Occipital lobe (tissue), 2 donors: ENCODE measurements around the gene DOLK. TPM values are rescaled to one million over a fixed set of nuclear protein-coding genes. Genes with fewer than 3 reads are reported as not detected.
"Not testable (repeated sequence)": the region's sequence is repeated elsewhere in the genome, so short reads cannot be mapped to it uniquely, and the experiment has no call there.

Source experiments
- DNase-seq: peaks from one replicate; lab custom pipeline; 2025; lab: John Stamatoyannopoulos, UW
- total RNA-seq: library from RNA; depleted of rRNA; stranded (reverse); fragments of >200 nt; gene quantifications from one replicate; pipeline ENCODE4 v1.2.3, GENCODE V29; 2014

Gene DOLK
- 14.7 TPM for total RNA-seq

DNA sequence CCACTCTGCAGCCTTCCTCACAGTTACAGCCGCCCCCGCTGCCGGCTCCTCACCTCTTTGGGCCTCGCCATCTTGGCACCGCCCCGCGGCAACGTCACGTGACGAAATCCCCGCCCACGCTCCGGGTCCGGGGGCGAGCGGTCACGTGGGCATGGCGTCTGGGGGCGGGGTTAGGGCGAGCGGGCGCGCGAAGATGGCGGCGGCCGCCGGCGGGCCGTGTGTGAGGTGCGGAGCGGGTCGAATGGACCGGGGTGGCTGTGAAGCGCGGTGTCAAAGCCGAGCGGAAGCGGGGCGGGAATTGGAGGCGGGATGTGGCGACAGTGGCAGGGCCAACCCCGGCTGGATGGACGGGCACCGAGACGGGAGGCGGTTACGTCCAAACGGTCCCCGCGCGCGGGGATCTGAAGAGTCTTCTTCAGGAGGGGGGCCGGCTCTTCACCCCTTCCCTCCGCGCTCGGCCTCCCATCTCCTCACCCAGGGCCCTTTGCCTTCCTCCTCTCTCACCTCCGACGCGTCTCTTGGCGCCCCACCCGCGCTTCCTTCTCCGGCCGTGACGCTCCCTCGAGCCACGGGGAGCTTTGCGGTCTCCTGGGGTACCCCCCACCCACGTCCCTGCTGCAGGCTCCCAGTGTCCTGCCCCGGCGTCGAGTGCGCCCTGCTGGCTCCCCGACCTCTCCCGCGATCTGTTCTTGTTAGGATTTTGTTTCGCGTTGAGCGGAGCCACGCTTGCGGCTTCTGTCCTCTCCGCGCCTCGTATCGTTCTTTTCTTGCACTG lies at the start of gene DOLK, which contains the start of gene NUP188:
TSS of gene DOLK (minus strand) at position 77 of the 775 bp plus-strand sequence. CDS start 300 bp downstream, outside the sequence.
TSS of gene NUP188 (plus strand) at position 173 of the 775 bp plus-strand sequence. CDS start at position 194, 21 bp downstream.
- DNase-seq: peak; percentile 94

DNA sequence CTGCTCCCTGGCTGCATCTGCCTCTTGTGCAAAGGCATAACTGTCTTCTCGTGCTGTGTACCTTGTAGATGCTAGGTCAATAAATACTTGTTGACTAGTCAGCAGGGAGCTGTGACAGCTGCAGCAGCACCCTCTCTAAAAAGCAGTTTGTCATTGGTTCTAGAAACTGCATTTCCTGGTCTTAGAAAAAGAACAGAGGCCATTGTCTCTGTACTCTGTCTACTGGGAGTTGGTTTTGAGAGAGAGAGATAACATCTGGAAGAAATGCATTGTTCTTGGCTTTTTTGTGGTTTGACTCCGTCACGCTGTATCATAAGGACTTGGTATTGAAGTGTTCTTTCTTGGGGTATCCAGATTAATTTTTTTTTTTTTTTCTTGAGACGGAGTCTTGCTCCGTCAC lies 48.4 kb upstream of the DOLK start:
- DNase-seq: no peak

DNA sequence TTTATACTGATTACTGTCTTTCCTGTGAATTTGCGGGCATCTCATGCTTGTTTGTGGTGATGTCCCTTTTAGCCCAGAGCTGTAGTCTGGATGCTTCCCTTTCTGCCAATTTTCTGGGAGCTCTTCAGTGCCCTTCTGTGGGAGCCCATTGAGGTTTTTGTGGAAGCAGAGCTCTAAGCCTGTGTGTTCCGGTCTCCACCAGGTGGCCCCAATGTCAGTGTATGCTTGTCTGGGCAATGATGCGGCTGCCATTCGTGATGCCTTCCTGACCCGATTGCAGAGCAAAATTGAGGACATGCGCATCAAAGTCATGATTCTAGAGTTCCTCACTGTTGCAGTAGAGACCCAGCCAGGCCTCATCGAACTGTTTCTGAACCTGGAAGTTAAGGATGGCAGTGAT lies 45.6 kb upstream of the DOLK start:
- peak; percentile 24 for DNase-seq

DNA sequence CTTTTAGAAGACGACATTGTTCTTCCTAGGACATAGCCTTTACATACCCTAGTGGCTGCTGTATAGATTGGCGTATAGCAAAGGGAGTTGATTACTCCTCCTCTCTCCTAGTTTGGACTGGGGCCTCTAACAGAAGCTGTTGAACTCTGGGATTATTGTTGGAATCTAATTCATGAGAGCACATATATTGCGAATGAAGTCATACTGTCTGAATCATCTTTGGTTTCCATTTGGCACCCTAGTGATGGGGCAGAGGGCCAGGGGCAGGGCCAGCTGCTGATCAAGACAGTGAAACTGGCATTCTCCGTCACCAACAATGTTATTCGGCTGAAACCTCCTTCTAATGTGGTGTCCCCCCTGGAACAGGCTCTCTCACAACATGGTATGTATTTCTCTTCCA lies 40.4 kb upstream of the DOLK start:
- no peak for DNase-seq

DNA sequence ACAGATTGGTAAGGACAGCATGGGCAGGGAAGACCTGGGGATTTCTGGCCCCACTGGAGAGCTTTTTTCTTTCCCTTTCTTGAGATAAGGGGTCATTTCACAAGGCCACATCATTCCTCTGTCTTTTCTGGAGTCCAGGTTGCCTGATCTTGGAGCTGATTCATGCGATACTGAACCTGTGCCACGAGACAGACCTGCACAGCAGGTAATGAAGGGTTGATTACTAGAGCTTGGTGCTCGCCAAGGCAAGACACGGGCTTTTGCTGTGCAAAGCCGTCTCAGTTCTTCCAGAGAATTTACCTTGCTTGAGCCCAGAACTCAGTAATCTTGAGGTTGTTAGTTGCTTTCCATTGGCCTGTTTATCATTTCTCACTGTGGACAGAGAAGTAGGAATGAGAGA lies 39.3 kb upstream of the DOLK start:
- DNase-seq: no peak

DNA sequence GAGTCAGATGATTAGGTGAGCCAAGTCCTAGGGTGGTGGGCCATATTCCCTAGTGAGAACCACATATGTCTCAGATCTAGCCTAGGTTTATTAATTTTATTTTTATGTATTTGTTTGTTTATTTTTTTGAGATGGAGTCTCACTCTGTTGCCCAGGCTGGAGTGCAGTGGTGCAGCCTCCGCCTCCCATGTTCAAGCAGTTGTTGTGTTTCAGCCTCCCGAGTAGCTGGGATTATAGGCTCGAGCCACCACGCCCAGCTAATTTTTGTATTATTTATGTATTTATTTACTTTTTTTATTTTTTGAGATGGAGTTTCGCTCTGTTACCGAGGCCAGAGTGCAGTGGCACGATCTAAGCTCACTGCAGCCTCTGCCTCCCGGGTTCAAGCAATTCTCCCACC lies 36.1 kb upstream of the DOLK start:
- no peak for DNase-seq

DNA sequence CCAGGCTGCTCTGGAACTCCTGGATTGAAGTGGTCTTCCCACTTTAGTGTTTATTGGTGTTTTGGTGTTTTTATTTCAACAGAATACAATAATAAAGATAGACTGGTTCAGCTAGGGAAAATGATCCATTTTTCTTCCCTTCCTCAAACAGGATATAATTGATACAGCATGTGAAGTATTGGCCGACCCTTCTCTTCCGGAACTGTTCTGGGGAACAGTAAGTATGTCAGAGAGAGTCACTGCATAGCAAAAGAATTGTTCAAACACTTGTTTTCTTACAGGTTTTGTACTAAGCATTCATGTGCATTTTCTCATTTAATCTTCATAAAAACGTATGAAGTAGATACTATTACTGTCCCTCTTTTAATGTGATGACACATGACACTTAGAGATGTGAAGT lies 31.7 kb upstream of the DOLK start:
- no peak for DNase-seq

DNA sequence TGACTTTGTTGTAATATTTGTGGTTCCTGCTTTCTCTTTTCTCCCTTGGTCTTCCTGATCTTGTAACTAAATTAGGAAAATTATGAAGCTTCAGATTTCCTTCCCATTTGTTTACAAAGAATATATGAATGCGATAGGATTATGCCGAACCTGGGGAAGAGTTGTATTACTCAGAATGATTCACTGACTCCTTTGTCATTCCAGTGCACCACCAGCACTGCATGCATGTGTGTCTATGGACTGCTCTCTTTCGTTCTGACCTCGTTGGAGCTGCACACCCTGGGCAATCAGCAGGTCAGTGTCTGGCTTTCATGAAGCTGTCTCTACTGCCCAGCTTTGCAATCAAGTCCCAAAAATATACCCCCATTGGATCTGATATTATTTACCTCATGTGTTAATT lies 25.6 kb upstream of the DOLK start:
- DNase-seq: no peak

DNA sequence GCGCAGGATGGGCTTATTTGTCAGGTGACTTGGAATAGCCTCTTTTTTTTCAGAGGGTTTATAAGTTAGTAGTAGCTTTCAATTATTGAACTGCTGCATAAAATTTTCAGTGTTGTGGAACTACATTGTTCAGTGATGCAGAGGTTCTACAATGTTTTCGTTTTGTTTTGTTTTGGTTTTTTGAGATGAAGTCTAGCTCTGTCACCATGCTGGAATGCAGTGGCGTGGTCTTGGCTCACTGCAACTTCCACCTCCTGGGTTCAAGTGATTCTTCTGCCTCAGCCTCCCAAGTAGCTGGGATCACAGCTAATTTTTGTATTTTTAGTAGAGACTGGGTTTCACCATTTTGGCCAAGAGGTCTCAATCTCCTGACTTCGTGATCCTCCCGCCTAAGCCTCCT lies 22.1 kb upstream of the DOLK start:
- DNase-seq: no peak

DNA sequence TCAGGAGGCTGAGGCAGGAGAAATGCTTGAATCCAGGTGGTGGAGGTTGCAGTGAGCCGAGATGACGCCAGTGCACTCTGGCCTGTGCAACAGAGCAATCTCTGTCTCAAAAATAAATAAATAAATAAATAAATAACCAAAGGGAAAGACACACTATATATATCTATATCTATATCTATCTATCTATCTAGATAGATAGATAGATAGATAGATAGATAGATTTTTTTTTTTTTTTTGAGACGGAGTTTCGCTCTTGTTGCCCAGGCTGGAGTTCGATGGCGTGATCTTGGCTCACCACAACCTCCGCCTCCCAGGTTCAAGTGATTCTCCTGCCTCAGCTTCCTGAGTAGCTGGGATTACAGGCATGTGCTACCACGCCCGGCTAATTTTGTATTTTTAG lies 14.0 kb upstream of the DOLK start:
- not testable (repeated sequence) for DNase-seq

DNA sequence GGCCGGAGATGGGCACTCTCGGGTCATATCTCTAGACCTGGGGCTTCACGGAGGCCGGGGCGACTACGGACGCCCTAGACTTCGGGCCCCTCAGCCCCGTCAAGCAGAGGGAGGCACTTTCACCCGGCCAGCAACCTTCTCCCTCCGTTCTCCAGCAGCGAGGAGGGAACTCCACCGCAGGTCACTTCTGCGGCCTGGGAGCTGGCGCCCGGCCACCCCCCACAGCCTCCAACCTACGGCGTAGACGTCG lies 201 bp downstream of the DOLK start:
- DNase-seq: no peak

DNA sequence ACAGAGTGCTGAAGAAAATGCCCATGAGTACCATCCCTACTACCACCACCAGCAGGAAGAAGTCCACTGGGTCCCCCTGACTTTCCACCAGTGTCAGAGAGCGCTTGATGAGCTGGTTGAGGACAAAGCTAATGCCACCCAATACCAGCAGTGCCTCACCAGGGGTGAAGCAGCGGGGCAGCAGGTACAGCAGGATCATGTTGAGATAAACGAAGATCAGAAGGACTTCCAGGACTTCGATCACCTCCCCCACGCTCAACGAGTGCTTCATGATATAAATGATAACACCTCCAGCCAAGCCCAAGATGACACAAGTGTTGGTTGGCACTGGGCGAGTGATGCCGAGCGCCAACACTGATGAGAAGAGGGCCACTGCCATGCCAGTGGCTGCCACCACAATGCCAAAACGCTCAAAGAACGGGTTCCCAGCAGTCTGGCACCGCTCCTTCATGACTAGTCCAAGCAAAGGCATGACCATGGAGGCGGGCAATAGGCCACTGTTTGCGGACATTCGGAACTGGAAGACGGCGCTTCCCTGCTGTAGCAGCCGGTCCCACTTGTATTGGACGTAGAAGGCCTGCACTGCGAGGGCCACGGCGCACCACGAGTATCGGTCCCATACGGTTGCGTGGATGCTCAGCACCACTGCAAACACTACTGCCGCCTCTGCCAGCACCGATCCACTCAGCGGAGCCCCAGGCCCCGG lies 679 bp downstream of the DOLK start:
- peak; percentile 59 for DNase-seq

DNA sequence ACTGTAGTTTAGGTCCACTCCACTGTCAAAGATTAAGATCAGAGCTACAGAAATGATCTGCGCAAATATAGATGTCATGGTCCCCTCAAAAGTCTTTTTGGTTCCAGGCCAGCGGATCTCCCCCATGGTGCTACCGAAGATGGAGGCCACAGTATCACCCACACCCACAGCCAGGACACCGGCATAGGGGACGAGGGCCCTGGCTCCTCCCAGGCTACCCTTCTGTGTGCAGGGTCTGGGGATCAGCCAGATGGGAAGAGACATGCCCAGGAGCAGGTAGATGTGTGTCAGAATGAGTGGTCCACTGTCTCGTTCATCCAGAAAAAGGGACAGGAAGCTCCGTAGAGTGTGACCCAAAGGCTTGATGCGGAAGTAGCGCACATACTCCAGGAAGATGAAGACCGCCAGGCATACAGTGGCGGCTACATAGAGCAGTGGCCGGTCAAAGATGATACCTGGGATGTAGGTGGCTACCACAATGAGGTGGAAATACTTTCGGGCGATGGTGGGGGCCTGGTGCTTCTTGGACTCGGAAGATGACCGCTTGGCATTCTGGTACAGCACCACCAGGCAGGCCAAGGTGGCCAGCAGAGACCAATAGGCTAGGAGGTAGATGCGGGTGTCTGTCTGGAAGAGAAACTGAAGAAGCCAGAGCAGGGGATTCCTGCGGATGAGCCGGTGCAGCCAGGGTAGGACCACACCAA lies 1.5 kb downstream of the DOLK start:
- DNase-seq: no peak

DNA sequence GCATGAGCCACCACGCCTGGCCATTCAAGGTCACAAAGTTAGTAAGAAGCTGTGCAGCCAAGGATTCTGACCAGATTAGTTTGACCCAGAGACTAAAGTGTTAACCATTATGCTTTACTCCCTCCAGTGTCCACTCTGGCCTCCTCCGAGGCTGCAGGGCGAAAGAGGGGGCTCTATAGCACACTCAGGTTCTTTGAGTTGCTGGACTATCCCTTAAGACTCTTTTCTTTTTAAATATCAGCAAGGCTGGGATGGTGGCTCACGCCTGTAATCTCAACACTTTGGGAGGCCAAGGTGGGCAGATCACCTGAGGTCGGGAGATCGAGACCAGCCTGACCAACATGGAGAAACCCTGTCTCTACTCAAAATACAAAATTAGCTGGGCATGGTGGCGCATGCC lies 2.4 kb downstream of the DOLK start:
- not testable (repeated sequence) for DNase-seq

DNA sequence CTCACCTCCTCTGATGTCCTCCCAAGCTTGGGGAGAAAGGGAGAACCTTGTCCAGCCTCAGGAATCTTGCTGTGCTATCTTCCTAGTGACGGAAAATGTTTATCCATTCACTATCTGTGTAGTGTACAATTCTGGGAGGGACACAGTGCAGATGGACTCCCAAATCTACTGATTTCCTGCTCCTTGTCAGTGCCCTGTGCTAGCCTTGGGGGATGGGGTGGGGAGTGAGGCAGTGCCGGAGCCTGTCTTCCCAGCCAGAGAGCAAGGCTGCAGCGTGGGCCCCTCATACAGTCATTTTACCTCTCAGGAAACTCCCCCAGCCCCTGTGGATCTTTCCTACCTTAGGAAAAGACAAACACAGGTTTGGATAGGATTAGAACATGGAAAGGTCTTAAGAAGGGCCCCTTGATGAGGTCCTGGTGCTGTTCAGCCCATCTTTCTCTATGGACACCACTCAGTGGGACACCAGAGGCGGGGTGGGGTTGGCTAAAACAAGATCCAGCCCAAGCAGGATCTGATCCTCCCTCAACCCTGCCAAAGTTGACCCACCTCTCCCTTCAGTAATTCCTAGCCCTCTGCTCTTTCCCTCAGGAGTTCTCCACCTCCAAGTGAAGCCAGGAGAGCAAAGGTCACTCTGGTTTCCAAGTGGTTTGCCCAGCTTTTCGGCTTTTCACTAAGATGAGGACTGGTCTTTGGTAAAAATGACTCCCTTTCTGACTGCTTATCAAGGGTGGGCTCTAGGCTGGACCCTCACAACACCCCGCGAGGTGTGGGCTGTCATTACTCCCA lies 3.4 kb downstream of the DOLK start:
- no peak for DNase-seq

DNA sequence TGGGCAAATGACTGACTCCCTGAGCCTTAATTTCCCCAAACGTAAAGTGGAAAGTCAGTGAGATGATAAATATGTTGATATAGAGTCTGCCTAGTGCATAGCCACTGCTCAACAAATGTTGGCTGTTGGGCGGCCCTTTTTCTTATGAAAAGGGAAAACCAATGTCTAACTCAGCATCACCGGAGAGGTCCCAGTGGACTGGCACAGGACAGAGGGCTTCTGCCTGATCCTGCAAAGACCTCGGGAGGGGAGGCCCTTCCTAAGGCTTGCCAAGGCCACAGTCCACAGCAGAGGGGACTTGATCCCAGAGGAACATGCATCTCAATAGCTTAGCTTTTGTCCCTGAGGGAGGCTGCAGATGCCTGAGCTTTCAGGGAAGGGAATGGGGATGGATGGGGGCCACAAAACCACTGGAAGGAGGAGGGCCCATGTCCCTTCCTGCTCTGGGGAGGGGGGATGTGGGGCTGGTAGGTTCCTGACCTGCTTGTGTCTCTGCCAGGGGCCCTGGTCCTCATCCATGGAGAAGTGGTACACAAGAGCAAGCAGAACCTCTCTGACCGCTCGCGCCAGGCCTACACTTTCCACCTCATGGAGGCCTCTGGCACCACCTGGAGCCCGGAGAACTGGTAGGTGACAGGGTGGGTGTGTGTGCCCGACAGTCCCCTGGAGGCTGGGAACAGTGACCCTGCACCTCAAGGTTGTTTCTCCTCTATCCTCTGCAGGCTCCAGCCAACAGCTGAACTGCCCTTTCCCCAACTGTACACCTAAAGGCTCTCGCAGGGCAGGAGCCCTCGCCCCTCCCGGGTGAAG lies 6.3 kb downstream of the DOLK start:
- DNase-seq: no peak

DNA sequence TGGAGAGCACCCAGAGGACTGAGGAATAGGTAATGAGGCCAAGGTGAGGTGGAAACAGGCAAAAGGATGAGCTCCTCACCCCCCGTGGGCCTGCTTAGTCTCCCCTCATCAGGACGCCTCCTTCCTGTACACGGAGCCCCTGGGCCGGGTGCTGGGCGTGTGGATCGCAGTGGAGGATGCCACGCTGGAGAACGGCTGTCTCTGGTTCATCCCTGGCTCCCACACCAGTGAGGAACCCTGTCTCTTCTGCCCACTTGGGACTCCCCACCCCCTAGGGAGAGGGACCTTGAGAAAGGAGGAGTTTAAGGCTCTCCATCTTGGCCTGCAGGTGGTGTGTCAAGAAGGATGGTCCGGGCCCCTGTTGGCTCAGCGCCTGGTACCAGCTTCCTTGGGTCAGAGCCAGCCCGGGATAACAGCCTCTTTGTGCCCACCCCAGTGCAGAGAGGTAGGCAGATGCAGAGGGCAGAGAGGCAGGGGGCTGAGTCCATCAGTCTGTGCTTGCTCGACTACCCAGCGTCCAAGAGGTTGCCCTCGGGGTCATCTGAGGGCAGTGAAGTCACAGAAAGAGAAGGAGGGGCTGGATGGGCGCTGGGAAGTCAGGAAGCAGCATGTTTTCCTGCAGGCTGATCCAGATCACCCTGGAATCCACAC lies 7.0 kb downstream of the DOLK start:
- DNase-seq: no peak

DNA sequence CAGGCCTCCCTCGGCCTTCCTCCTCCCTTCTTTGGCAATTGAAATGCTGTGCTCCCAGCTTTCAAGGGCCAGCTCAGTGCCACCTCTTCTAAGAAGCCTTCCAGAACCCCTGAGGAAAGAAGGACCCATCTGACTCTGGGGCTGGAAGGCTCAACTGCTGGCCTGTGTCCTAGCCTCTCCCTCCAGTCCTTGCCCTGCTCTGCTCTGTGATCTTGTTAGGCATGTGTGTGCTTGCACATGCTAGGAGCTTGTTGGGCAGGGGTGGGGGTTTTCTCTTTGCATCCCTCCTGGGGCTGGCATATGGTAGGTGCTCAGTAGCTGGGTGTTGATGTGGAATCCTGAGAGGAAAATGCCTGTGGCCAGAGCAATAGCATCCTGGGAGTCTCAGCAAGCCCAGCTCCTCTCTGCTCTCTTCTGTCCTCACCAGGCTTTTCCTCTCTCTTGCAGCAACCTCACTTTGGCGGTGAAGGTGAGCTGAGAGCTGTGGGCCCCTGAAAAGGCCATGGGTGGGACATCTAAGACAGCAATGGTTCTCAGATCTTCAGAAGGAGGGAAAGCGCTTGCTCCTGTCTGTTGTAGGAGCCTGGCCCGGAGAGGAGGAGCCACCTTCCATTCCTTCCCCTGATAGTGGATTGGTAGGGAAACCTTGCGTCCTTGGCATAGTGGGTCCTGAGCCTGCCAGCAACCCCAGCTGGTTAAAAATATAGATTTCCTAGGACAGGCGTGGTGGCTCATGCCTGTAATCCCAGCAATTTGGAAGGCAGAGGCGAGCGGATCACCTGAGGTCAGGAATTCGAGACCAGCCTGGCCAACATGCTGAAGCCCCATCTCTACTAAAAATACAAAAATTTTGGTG lies 9.9 kb downstream of the DOLK start:
- no peak for DNase-seq

DNA sequence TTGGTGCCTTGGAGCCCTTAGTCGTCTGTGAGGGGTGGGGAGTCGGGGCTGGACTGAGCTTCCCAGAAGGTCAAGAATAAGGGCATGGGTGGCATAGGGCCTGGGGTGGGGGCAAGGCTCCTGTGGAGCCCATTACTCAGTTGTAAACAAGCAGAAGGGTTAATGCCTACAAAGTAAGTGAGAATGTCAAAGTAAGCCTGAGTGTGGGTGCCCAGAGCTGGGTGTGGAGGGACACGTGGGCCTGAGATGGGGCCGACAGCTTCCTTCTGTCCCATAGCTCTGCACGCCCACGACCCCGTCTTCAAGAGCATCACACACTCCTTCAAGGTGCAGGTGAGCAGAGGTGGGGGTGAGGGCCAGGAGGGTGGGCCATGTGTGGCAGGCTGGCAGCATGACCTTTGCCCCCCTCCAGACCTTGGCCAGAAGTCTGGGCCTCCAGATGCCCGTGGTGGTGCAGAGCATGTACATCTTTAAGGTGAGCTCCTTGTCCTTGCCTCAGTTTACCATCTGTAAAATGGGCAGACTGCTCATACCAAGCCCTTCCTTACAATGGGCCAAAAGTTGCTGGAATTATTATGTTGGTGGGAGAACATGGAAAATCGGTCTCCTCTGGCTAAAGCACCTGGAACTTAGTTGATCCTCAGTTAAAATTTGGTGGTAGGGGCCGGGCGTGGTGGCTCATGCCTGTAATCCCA lies 11.1 kb downstream of the DOLK start:
- no peak for DNase-seq
